Stimulated activated effector memory CD8-positive, alpha-beta T cell treated with anti-CD3 and anti-CD28 coated beads, Interleukin-12 subunit alpha, Interleukin-12 subunit beta, amount 100 ng/mL, for 72 hours (primary cell): ENCODE measurements around the gene TMEM59.
"Not testable (repeated sequence)": the region's sequence is repeated elsewhere in the genome, so short reads cannot be mapped to it uniquely, and the experiment has no call there.

Experiments used
- ATAC-seq: fragments of 150-1000 bp; cut with Tn5 transposase; 2 replicates; pipeline ENCODE4 v1.10.0; 2021
- DNase-seq, 2 donors: peaks; one replicate each; pipeline ENCODE4 v3.0.0; 2021 to 2022; ENCODE audit warnings: low spot score in 2 of 2
- H3K27ac Mint-ChIP-seq: one replicate; pipeline ENCODE4 v1.8.0; 2022; ENCODE audit warnings: mild to moderate bottlenecking, mixed read lengths
- H3K36me3 Mint-ChIP-seq: one replicate; pipeline ENCODE4 v1.8.0; 2022; ENCODE audit warnings: mild to moderate bottlenecking, mixed read lengths
- H3K4me1 Mint-ChIP-seq: one replicate; pipeline ENCODE4 v1.8.0; 2022; ENCODE audit warnings: mixed read lengths
- H3K4me3 Mint-ChIP-seq: one replicate; pipeline ENCODE4 v1.8.0; 2022; ENCODE audit warnings: mild to moderate bottlenecking, mixed read lengths
- H3K9me3 Mint-ChIP-seq: one replicate; pipeline ENCODE4 v1.8.0; 2022; ENCODE audit warnings: mixed read lengths

Gene TMEM59

DNA sequence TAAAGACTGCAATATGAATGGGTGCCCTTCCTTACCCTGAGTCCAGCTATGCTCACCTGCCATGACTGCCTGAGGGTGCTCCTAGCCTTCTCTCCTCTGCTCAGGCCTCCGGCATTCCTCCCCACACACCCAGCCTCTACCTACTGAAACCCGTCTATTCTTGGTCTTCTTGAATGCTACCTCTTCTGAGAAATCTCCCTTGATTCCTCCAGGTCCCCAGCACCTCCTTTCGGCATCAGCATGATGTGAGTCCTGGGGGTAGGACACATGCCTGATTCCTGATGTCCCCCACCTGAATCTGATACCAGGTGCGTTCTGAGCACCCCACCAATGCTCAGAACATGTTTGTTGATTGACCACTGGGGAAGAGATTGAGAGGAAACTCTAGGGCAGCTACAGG is 43.6 kb downstream of the TMEM59 start:
- DNase-seq = no peak
- H3K27ac Mint-ChIP-seq = no peak overlapping the region
- no peak overlapping the region for H3K4me3 Mint-ChIP-seq
- no peak for ATAC-seq
- H3K36me3 Mint-ChIP-seq = no peaks in the 10 kb centered on the region
- H3K4me1 Mint-ChIP-seq = no peaks in the 10 kb centered on the region
- H3K9me3 Mint-ChIP-seq = no peaks in the 10 kb centered on the region

DNA sequence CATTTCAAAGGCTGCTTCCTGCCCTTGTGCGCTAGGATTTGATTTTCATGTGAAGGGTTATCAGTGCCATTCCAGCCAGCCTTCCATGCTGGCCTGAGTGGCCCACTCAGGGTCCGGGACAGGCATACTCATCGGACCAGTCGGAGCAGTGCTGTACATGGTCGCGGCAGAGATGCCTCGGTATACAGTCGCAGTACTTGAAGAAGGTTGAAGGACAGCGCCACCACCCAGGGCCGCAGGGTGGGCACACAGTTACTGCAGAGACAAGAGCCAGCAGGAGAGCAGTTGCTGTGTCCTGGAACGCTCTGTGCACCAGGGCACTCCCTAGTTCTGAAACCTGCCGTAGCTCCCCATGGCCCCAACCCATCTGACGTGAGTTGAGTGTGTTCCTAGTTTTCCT is 44.1 kb downstream of the TMEM59 start:
- Mint-ChIP-seq H3K4me3 (no peak overlapping the region), H3K27ac (no peak overlapping the region), H3K36me3 (no peaks in the 10 kb centered on the region), H3K9me3 (no peaks in the 10 kb centered on the region), H3K4me1 (no peaks in the 10 kb centered on the region)
- no peak for ATAC-seq
- DNase-seq = no peak

DNA sequence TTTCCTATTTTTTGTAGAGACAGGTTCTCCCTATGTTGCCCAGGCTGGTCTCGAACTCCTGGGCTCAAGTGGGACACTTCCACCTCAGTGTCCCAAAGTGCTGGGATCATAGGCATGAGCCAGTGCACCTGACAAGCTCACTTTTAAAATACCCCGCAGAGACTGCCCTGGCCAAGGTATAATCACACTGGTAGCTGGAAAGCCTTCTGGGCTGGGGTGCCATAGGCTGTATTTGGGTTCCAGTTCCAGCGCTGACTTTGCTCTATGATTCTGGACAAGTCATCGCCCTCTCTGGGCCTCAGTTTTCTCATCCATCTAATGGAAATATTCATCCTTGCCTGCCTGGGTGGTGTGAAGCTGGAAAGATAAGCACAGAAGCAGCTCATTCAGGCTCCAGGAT is 45.4 kb downstream of the TMEM59 start:
- Mint-ChIP-seq H3K4me1 (no peaks in the 10 kb centered on the region), H3K4me3 (no peak overlapping the region)
- DNase-seq = no peak

DNA sequence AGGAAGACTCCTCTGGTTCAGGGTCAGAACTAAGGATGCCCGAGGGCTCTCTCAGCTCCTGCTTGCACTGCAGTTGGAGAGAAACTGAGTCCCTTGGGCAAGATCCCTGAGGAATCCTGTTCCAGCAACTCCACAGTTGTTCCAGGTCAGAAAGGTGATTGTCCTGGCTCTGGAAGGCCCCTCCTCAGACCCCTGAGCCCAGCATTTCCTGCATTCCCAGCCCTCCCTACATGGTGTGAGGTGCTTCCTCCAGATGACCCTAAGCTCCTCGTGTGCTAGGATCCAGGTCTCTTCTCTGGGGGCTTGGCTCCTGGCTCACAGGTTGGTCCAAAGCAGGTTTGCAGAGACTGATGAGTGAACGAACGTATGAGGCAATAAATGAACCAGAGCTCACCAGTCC is 46.5 kb downstream of the TMEM59 start:
- DNase-seq = no peak
- no peaks in the 10 kb centered on the region for H3K36me3 Mint-ChIP-seq
- no peak for ATAC-seq
- no peak overlapping the region for H3K27ac Mint-ChIP-seq
- no peak overlapping the region for H3K4me3 Mint-ChIP-seq
- no peaks in the 10 kb centered on the region for H3K9me3 Mint-ChIP-seq
- H3K4me1 Mint-ChIP-seq = no peaks in the 10 kb centered on the region

More for the DNA sequence above, 45.4 kb downstream of the TMEM59 start:
- no peak for ATAC-seq
- H3K27ac Mint-ChIP-seq = no peak overlapping the region
- no peaks in the 10 kb centered on the region for H3K36me3 Mint-ChIP-seq
- H3K9me3 Mint-ChIP-seq = no peaks in the 10 kb centered on the region

GRCh38 chr1:54004481-54005049 is 48.4 kb downstream of the TMEM59 start:
- Mint-ChIP-seq H3K4me1 (no peaks in the 10 kb centered on the region), H3K27ac (no peak overlapping the region), H3K36me3 (no peaks in the 10 kb centered on the region), H3K4me3 (no peak overlapping the region), H3K9me3 (no peaks in the 10 kb centered on the region)
- DNase-seq (no peak), ATAC-seq (no peak)

- H3K36me3 Mint-ChIP-seq, DNase-seq, ATAC-seq, H3K4me3 Mint-ChIP-seq, H3K4me1 Mint-ChIP-seq, H3K27ac Mint-ChIP-seq, H3K9me3 Mint-ChIP-seq: not testable (repeated sequence)
These were observed 49.1 kb downstream of the TMEM59 start for GRCh38 chr1:54003750-54004480.

DNA sequence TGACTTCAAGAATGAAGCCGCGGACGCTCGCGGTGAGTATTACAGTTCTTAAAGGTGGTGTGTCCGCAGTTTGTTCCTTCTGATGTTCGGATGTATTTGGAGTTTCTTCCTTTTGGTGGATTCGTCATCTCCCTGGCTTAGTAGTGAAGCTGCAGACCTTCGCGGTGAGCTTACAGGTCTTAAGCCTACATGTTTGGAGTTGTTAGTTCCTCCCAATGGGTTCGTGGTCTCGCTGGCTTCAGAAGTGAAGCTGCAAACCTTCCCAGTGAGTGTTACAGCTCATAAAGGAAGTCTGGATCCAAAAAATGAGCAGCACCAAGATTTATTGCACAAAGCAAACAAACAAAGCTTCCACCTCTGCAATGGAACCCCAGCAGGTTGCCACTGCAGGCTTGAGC is 49.8 kb downstream of the TMEM59 start:
- H3K4me3 Mint-ChIP-seq = no peak overlapping the region
- no peaks in the 10 kb centered on the region for H3K4me1 Mint-ChIP-seq
- no peaks in the 10 kb centered on the region for H3K9me3 Mint-ChIP-seq
- no peaks in the 10 kb centered on the region for H3K36me3 Mint-ChIP-seq
- DNase-seq (no peak), ATAC-seq (no peak)
- no peak overlapping the region for H3K27ac Mint-ChIP-seq

DNA sequence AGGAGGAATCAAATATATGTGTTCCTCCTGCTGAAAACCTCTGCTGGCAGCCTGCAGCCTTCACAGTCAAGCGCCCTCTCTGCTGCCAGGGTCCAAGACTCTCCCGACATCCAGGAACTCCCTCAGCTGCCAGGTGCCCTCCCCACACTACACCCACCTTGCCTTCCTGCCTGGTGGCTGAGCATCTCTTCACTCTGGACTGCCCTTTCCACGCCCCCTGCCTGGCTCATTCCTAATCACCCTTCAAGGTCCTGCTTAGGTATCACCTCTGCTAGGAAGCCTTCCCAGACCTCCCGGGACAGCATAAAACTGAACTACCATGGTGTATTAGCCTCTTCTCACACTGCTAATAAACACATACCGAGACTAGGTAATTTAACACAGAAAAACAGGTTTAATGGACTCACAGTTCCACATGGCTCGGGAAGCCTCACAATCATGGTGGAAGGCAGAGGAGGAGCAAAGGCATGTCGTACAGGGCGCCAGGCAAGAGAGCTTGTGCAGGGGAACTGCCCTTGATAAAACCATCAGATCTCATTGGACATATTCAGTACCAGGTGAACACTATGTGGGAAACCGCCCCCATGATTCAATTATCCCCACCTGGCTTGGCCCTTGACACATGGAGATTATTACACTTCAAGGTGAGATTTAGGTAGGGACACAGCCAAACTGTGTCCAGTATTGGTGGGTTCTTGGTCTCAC is 50.3 kb downstream of the TMEM59 start:
- no peaks in the 10 kb centered on the region for H3K9me3 Mint-ChIP-seq
- H3K36me3 Mint-ChIP-seq = no peaks in the 10 kb centered on the region
- no peak for ATAC-seq
- H3K27ac Mint-ChIP-seq = no peak overlapping the region
- DNase-seq = no peak
- H3K4me1 Mint-ChIP-seq = no peaks in the 10 kb centered on the region
- no peak overlapping the region for H3K4me3 Mint-ChIP-seq

GRCh38 chr1:54001591-54001990 is 51.4 kb downstream of the TMEM59 start:
- Mint-ChIP-seq H3K36me3 (no peaks in the 10 kb centered on the region), H3K27ac (no peak overlapping the region), H3K4me3 (no peak overlapping the region), H3K4me1 (no peaks in the 10 kb centered on the region), H3K9me3 (no peaks in the 10 kb centered on the region)
- ATAC-seq (no peak), DNase-seq (no peak)

- no peaks in the 10 kb centered on the region for H3K36me3 Mint-ChIP-seq
- no peak overlapping the region for H3K27ac Mint-ChIP-seq
- no peak overlapping the region for H3K4me3 Mint-ChIP-seq
- no peak for DNase-seq
- no peaks in the 10 kb centered on the region for H3K4me1 Mint-ChIP-seq
- no peak for ATAC-seq
- no peaks in the 10 kb centered on the region for H3K9me3 Mint-ChIP-seq
These were observed 53.1 kb downstream of the TMEM59 start for GRCh38 chr1:53999920-54000319.

DNA sequence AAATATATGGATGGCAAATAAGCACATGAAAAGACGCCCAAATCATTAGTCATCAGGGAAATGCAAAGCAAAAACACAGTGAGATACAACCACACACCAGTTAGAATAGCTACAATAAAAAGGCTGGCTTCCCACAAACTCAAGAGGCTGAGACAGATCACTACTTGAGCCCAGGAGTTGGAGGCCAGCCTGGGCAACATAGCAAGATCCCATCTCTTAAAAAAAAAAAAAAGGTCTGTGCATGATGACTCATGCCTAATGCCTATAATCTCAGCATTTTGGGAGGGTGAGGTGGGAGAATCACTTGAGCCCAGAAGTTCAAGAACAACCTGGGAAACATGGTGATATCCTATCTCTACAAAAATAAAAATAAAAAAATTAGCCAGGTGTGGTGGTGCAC is 54.8 kb downstream of the TMEM59 start:
- no peak overlapping the region for H3K4me3 Mint-ChIP-seq

DNA sequence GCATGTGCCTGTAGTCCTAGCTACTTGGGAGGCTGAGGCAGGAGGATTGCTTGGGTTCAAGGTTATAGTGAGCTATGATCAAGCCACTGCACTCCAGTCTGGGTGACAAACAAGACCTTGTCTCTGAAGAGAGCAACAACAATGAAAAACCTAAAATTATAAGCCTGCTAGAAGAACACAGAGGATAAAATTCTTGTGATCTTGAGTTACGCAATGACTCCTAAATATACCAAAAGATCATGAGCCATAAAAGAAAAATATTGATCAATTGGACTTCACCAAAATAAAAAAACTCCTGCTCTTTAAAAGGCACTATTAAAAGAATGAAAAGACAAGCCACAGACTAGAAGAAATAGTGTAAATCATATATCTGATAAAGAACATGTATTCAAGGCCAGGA is 57.3 kb downstream of the TMEM59 start:
- Mint-ChIP-seq H3K9me3 (no peaks in the 10 kb centered on the region), H3K4me3 (no peak overlapping the region), H3K36me3 (no peaks in the 10 kb centered on the region), H3K27ac (no peak overlapping the region), H3K4me1 (no peaks in the 10 kb centered on the region)
- no peak for ATAC-seq
- DNase-seq = no peak

More for the DNA sequence above, 54.8 kb downstream of the TMEM59 start:
- H3K4me1 Mint-ChIP-seq = no peaks in the 10 kb centered on the region
- H3K27ac Mint-ChIP-seq = no peak overlapping the region
- no peak for DNase-seq
- no peaks in the 10 kb centered on the region for H3K9me3 Mint-ChIP-seq
- no peaks in the 10 kb centered on the region for H3K36me3 Mint-ChIP-seq
- no peak for ATAC-seq

DNA sequence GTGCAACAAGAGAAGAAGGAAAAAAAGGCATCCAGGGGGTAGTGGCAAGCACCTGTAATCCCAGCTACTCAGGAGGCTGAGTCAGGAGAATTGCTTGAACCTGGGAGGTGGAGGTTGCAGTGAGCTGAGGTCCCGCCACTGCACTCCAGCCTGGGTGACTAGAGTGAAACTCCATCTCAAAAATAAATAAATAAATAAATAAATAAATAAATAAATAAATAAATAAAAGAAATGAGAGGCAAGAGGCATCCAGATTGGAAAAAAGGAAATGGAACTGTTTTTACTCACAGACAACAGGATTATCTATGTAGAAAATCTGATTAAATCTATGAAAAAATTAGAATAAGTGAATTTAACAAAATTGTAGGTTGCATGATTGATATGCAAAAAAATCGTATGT is 58.5 kb downstream of the TMEM59 start:
- H3K4me1 Mint-ChIP-seq, ATAC-seq, H3K4me3 Mint-ChIP-seq, H3K36me3 Mint-ChIP-seq, H3K9me3 Mint-ChIP-seq, H3K27ac Mint-ChIP-seq, DNase-seq: not testable (repeated sequence)

DNA sequence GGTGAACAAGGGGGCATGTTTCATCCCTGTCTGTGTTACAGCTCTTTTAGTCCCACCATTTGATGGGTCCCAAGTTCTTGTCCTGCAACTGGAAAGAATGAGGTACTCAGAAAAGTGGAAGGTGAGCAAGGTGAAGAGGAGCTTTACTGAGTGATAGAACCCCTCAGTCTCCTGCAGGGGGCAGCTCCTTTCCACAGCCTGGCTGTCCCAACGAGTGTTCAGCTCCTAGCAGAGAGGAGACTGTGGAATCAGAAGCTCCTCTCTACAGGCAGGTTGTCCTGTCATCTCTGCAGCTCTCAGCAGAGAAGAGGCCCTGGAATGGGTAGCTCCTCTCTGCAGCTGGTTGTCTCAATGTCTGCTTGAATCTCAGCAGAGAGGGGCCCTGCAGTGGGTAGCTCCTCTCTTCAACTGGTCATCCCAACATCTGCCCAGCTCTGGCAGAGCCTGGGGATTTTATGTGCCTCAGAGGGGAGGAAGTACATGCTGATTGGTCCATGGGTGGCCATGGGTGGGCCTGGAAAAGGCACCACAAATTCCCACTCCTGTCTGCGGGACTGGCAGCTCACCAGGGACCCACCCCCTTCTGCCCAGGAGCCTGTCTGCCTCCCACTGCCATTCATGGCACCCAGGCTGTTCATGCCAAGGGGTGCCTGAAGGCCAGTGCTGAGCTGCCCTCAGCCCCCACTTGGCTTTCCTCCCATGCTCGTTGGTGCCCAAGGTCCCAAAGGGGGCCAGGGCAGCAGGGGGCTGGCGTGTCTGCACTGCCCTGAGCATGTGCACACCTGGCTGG is 60.7 kb downstream of the TMEM59 start:
- Mint-ChIP-seq H3K4me3 (no peak overlapping the region), H3K4me1 (no peaks in the 10 kb centered on the region), H3K36me3 (no peaks in the 10 kb centered on the region), H3K9me3 (no peaks in the 10 kb centered on the region), H3K27ac (no peak overlapping the region)
- ATAC-seq (peak; percentile 46), DNase-seq (no peak)

DNA sequence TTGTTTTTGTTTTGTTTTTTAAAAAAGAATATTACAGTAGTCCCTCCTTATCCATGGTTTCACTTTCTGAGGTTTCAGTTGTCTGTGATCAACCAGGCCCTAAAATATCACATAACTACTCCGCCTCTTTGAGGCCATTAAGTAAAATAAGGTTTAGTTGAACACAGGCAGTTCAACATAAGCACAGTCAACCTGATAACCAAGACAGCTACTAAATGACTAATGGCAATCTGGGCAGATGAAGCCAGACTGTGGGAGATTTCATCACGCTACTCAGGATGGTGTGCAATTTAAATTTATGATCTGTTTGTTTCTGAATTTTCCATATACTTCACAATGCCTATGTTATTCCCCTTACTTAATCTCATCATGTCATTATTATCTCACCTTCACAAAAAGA is 65.1 kb downstream of the TMEM59 start:
- no peak for DNase-seq
- Mint-ChIP-seq H3K27ac (no peak overlapping the region), H3K4me3 (no peak overlapping the region), H3K4me1 (no peaks in the 10 kb centered on the region), H3K36me3 (no peaks in the 10 kb centered on the region), H3K9me3 (no peaks in the 10 kb centered on the region)
- peak; percentile 92 for ATAC-seq
